Measurements from ENCODE around the gene PTPN18.
A peak's percentile ranks its signal among the peaks of the same experiment; 100 is the strongest.
"Not testable (repeated sequence)": the region's sequence is repeated elsewhere in the genome, so short reads cannot be mapped to it uniquely, and the experiment has no call there.

Gene PTPN18

GRCh38 chr2:130355578-130356431 lies at the start of gene PTPN18:
TSS of gene PTPN18 (plus strand) at chr2:130356056. CDS start at chr2:130356108, 52 bp downstream.
- DNase-seq (ENCODE audit: low read depth): peak; percentile 52

- no peak for DNase-seq (ENCODE audit: low read depth)
These were observed 48.0 kb upstream of the PTPN18 start for GRCh38 chr2:130307850-130308249.

- DNase-seq (ENCODE audit: low read depth): no peak
These were observed 45.0 kb upstream of the PTPN18 start for GRCh38 chr2:130310881-130311280.

GRCh38 chr2:130313812-130314334 lies 42.0 kb upstream of the PTPN18 start:
- DNase-seq (ENCODE audit: low read depth): no peak

GRCh38 chr2:130314377-130314776 lies 41.5 kb upstream of the PTPN18 start:
- no peak for DNase-seq (ENCODE audit: low read depth)

GRCh38 chr2:130316596-130316995 lies 39.3 kb upstream of the PTPN18 start:
- no peak for DNase-seq (ENCODE audit: low read depth)

GRCh38 chr2:130318906-130319305 lies 37.0 kb upstream of the PTPN18 start:
- no peak for DNase-seq (ENCODE audit: low read depth)

GRCh38 chr2:130319536-130319935 lies 36.3 kb upstream of the PTPN18 start:
- no peak for DNase-seq (ENCODE audit: low read depth)

- DNase-seq (ENCODE audit: low read depth): no peak
These were observed 27.9 kb upstream of the PTPN18 start for GRCh38 chr2:130327703-130328527.

GRCh38 chr2:130328710-130329109 lies 27.1 kb upstream of the PTPN18 start:
- DNase-seq (ENCODE audit: low read depth): no peak

- peak; percentile 63 for DNase-seq (ENCODE audit: low read depth)
These were observed 23.4 kb upstream of the PTPN18 start for GRCh38 chr2:130332271-130333073.

- not testable (repeated sequence) for DNase-seq (ENCODE audit: low read depth)
These were observed 22.6 kb upstream of the PTPN18 start for GRCh38 chr2:130333253-130333652.

GRCh38 chr2:130334026-130334425 lies 21.8 kb upstream of the PTPN18 start:
- DNase-seq (ENCODE audit: low read depth): no peak

- DNase-seq (ENCODE audit: low read depth): no peak
These were observed 20.6 kb upstream of the PTPN18 start for GRCh38 chr2:130335226-130335625.

GRCh38 chr2:130336150-130336876 lies 19.5 kb upstream of the PTPN18 start:
- DNase-seq (ENCODE audit: low read depth): no peak

GRCh38 chr2:130336877-130337734 lies 18.8 kb upstream of the PTPN18 start:
- no peak for DNase-seq (ENCODE audit: low read depth)

- no peak for DNase-seq (ENCODE audit: low read depth)
These were observed 18.0 kb upstream of the PTPN18 start for GRCh38 chr2:130337735-130338325.

- no peak for DNase-seq (ENCODE audit: low read depth)
These were observed 17.0 kb upstream of the PTPN18 start for GRCh38 chr2:130338793-130339345.
